HEK293T (cell line): ENCODE results near the gene ZYX.

ENCODE experiments used
- CTCF ChIA-PET: fragments of 350-600 bp; formaldehyde crosslinking; extraction: SDS; loops from one replicate; lab custom pipeline; 2021; ENCODE audit warnings: antibody characterized with exemption, inconsistent platforms; lab: Yijun Ruan, JAX
- POLR2A ChIA-PET: fragments of 350-600 bp; formaldehyde crosslinking; extraction: SDS; loops from one replicate; lab custom pipeline; 2020; ENCODE audit warnings: antibody characterized with exemption, inconsistent platforms; lab: Yijun Ruan, JAX
- DNase-seq: peaks from one replicate; pipeline ENCODE4 v3.0.0; 2012; ENCODE audit warnings: mixed read lengths; ENCODE audit errors: extremely low spot score
- ARNT ChIP-seq: fragments of 450-650 bp; IDR thresholded peaks from 2 replicates; pipeline ENCODE4 v1.6.1; 2017; ENCODE audit warnings: mild to moderate bottlenecking
- BHLHE40 ChIP-seq: fragments of 450-650 bp; IDR thresholded peaks from 2 replicates; pipeline ENCODE4 v1.6.1; 2016; ENCODE audit warnings: mild to moderate bottlenecking, moderate library complexity, borderline replicate concordance
- CTBP1 ChIP-seq: fragments of 450-650 bp; IDR thresholded peaks from 2 replicates; pipeline ENCODE4 v1.6.1; 2016; ENCODE audit warnings: borderline replicate concordance
- ELF4 ChIP-seq: fragments of 450-650 bp; IDR thresholded peaks from 2 replicates; pipeline ENCODE4 v1.6.1; 2017; ENCODE audit warnings: antibody characterized with exemption
- FOXA1 ChIP-seq: fragments of 450-650 bp; IDR thresholded peaks from 2 replicates; pipeline ENCODE4 v1.6.1; 2016; ENCODE audit warnings: mild to moderate bottlenecking
- FOXK2 ChIP-seq: fragments of 450-650 bp; IDR thresholded peaks from 2 replicates; pipeline ENCODE4 v1.6.1; 2016; ENCODE audit warnings: mild to moderate bottlenecking
- FOXM1 ChIP-seq: fragments of 450-650 bp; IDR thresholded peaks from 2 replicates; pipeline ENCODE4 v1.6.1; 2017; ENCODE audit warnings: mild to moderate bottlenecking, borderline replicate concordance
- HDGF ChIP-seq: fragments of 450-650 bp; IDR thresholded peaks from 2 replicates; pipeline ENCODE4 v1.6.1; 2017; ENCODE audit warnings: antibody characterized with exemption, borderline replicate concordance
- L3MBTL2 ChIP-seq: fragments of 450-650 bp; conservative IDR thresholded peaks from 2 replicates; pipeline ENCODE4 v1.6.1; 2016; ENCODE audit warnings: mild to moderate bottlenecking
- LEF1 ChIP-seq: fragments of 450-650 bp; IDR thresholded peaks from 2 replicates; pipeline ENCODE4 v1.6.1; 2017; ENCODE audit warnings: mild to moderate bottlenecking, borderline replicate concordance
- NFRKB ChIP-seq: fragments of 450-650 bp; IDR thresholded peaks from 2 replicates; pipeline ENCODE4 v1.6.1; 2016; ENCODE audit warnings: mild to moderate bottlenecking, moderate library complexity
- PKNOX1 ChIP-seq: fragments of 450-650 bp; IDR thresholded peaks from 2 replicates; pipeline ENCODE4 v1.6.1; 2016
- SP1 ChIP-seq: fragments of 450-650 bp; IDR thresholded peaks from 2 replicates; pipeline ENCODE4 v1.6.1; 2017
- SUZ12 ChIP-seq: fragments of 450-650 bp; IDR thresholded peaks from 2 replicates; pipeline ENCODE4 v1.6.1; 2016; ENCODE audit warnings: mild to moderate bottlenecking
- TARDBP ChIP-seq: fragments of 450-650 bp; IDR thresholded peaks from 2 replicates; pipeline ENCODE4 v1.6.1; 2016
- ZNF384 ChIP-seq: fragments of 450-650 bp; IDR thresholded peaks from 2 replicates; pipeline ENCODE4 v1.6.1; 2016

Gene ZYX

GRCh38 chr7:143347950-143348349 is 33.2 kb upstream of the ZYX start:
- no peak for TF ChIP-seq ELF4
- no peak for TF ChIP-seq PKNOX1
- TF ChIP-seq HDGF: no peak
- TF ChIP-seq L3MBTL2: no peak
- TF ChIP-seq ARNT: no peak
- TF ChIP-seq SP1: no peak
- TF ChIP-seq ZNF384: no peak
- TF ChIP-seq NFRKB: no peak
- TF ChIP-seq FOXK2: no peak
- TF ChIP-seq FOXA1: no peak
- POLR2A ChIA-PET: no interaction called here
- CTCF ChIA-PET: interaction anchor here (0.6 to 0.7 kb wide), 3 partner anchors 11 to 700 kb away, joined by 3 to 4 read pairs (median 3); no protein-coding TSS in a partner anchor
- no peak for DNase-seq

- no peak for DNase-seq
- CTCF ChIA-PET: no interaction called here
- POLR2A ChIA-PET: no interaction called here
- TF ChIP-seq NFRKB: no peak
- TF ChIP-seq FOXK2: no peak
- no peak for TF ChIP-seq TARDBP
- no peak for TF ChIP-seq SP1
Measured at GRCh38 chr7:143351060-143351459, 30.1 kb upstream of the ZYX start.

GRCh38 chr7:143351574-143351973 is 29.6 kb upstream of the ZYX start:
- CTCF ChIA-PET: no interaction called here
- POLR2A ChIA-PET: no interaction called here
- TF ChIP-seq ZNF384: no peak
- TF ChIP-seq PKNOX1: no peak
- TF ChIP-seq SP1: no peak
- TF ChIP-seq SUZ12: no peak
- TF ChIP-seq FOXA1: no peak
- no peak for TF ChIP-seq CTBP1
- TF ChIP-seq L3MBTL2: no peak
- TF ChIP-seq ARNT: no peak
- TF ChIP-seq BHLHE40: no peak
- no peak for TF ChIP-seq ELF4
- TF ChIP-seq LEF1: no peak
- no peak for TF ChIP-seq FOXK2
- TF ChIP-seq TARDBP: no peak
- no peak for TF ChIP-seq FOXM1
- no peak for TF ChIP-seq NFRKB
- TF ChIP-seq HDGF: no peak
- no peak for DNase-seq

- ChIA-PET POLR2A (no interaction called here), CTCF (no interaction called here)
- no peak for DNase-seq
- TF ChIP-seq FOXM1 (no peak), PKNOX1 (no peak), ELF4 (no peak), ZNF384 (no peak)
Measured at GRCh38 chr7:143352531-143353002, 28.6 kb upstream of the ZYX start.

DNA sequence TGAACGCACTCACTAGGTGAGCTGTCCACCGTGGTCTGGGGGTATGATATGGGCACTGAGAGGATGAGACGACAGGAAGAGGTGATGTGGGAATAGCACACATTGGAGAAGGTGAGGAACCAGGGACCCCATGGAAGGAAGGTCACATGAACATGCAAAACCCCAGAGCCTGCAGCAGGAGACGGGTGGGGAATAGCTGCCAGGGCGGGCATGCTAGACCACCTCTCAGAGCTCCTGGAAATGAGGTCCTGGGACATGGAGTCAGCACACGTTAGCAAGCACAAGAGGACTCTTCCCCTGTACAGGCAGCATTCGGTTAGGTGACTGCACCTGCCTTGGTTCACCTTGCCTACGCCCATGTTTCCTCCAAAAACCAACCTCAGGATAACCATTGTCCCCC is 26.8 kb upstream of the ZYX start:
- TF ChIP-seq L3MBTL2: no peak
- no peak for TF ChIP-seq HDGF
- TF ChIP-seq NFRKB: no peak
- TF ChIP-seq BHLHE40: no peak
- no peak for TF ChIP-seq FOXM1
- no peak for TF ChIP-seq ELF4
- no peak for TF ChIP-seq LEF1
- no peak for TF ChIP-seq CTBP1
- TF ChIP-seq SUZ12: no peak
- no peak for TF ChIP-seq FOXA1
- no peak for TF ChIP-seq FOXK2
- no peak for TF ChIP-seq TARDBP
- no peak for TF ChIP-seq ZNF384
- no peak for TF ChIP-seq ARNT
- no peak for TF ChIP-seq PKNOX1
- no peak for TF ChIP-seq SP1
- DNase-seq: no peak
- ChIA-PET POLR2A (no interaction called here), CTCF (no interaction called here)

GRCh38 chr7:143354965-143355364 is 26.2 kb upstream of the ZYX start:
- CTCF ChIA-PET: no interaction called here
- POLR2A ChIA-PET: no interaction called here
- TF ChIP-seq HDGF: no peak
- TF ChIP-seq FOXM1: no peak
- TF ChIP-seq FOXA1: no peak
- no peak for TF ChIP-seq SUZ12
- no peak for TF ChIP-seq ZNF384
- TF ChIP-seq BHLHE40: no peak
- no peak for TF ChIP-seq ARNT
- TF ChIP-seq TARDBP: no peak
- TF ChIP-seq SP1: no peak
- no peak for TF ChIP-seq FOXK2
- no peak for DNase-seq
